GM18870 (cell line): Measurements from ENCODE around the gene HMHB1.

ENCODE experiments used
- ATAC-seq: cut with Tn5 transposase; IDR thresholded peaks from one replicate; pipeline ENCODE4 v1.9.1; 2021; ENCODE audit warnings: moderate library complexity; ENCODE audit not compliant: unreplicated experiment

Gene HMHB1

GRCh38 chr5:143865426-143866025 is 53.6 kb downstream of the HMHB1 start:
- ATAC-seq: no peak
